Panc1 (cell line): ENCODE results near the gene MAPK8IP3. TPM values are rescaled to one million over a fixed set of nuclear protein-coding genes. Genes with fewer than 3 reads are reported as not detected.

Experiments used
- ATAC-seq: fragments of 200-7000 bp; cut with Tn5 transposase; 2 replicates; pipeline ENCODE4 v1.9.1; 2020; ENCODE audit warnings: mild to moderate bottlenecking, moderate library complexity
- BruUV-seq: library from RNA; stranded (reverse); fragments of 400-500 nt; replicated peaks from 2 replicates; lab custom pipeline; 2021; lab: Mats Ljungman, UMichigan
- CTCF ChIA-PET: fragments of 300-600 bp; sonication (Branson Sonifier 250); formaldehyde crosslinking; loops from one replicate; lab custom pipeline; 2022; ENCODE audit warnings: antibody characterized with exemption; lab: Charles Lee
- POLR2A ChIA-PET: fragments of 300-600 bp; sonication (Branson Sonifier 250); formaldehyde crosslinking; loops from one replicate; lab custom pipeline; 2022; ENCODE audit warnings: antibody characterized with exemption; lab: Charles Lee
- DNase-seq: peaks from one replicate; pipeline ENCODE4 v3.0.0-alpha.2; 2010; ENCODE audit warnings: low read depth, low spot score
- H3K27ac ChIP-seq: 2 replicates; pipeline ENCODE4 v1.5.1; 2011; ENCODE audit warnings: mild to moderate bottlenecking, low read length, inconsistent platforms
- H3K27me3 ChIP-seq: fragments of 200-500 bp; sonication (Bioruptor generic); 2 replicates; pipeline ENCODE4 v1.6.0; 2014; ENCODE audit warnings: low read length, inconsistent platforms; ENCODE audit not compliant: control insufficient read depth, insufficient read depth
- H3K36me3 ChIP-seq: fragments of 200-500 bp; sonication (Bioruptor generic); 2 replicates; pipeline ENCODE4 v1.5.1; 2014; ENCODE audit warnings: inconsistent platforms, mild to moderate bottlenecking, low read length, moderate library complexity; ENCODE audit not compliant: control insufficient read depth, insufficient read depth
- H3K4me1 ChIP-seq: 2 replicates; pipeline ENCODE4 v1.5.1; 2011; ENCODE audit warnings: inconsistent platforms, mild to moderate bottlenecking, low read length, moderate library complexity; ENCODE audit not compliant: control insufficient read depth, insufficient read depth
- H3K4me3 ChIP-seq, 2 experiments: 2 replicates each; pipeline ENCODE4 v1.5.1; 2011 to 2012; ENCODE audit warnings: low read depth in 2 of 2, low read length in 2 of 2, mild to moderate bottlenecking in 2 of 2, inconsistent platforms in 1 of 2, moderate library complexity in 1 of 2
- H3K9me3 ChIP-seq: fragments of 200-500 bp; sonication (Bioruptor generic); 2 replicates; pipeline ENCODE4 v1.5.1; 2014; ENCODE audit warnings: low read depth, mild to moderate bottlenecking, inconsistent platforms, low read length, moderate library complexity; ENCODE audit not compliant: control insufficient read depth, insufficient read depth
- POLR2AphosphoS5 ChIP-seq: IDR thresholded peaks from 2 replicates; pipeline ENCODE4 v1.6.1; 2012; ENCODE audit warnings: mild to moderate bottlenecking, low read depth, low read length, moderate library complexity
- SIN3A ChIP-seq: IDR thresholded peaks from 2 replicates; pipeline ENCODE4 v1.6.1; 2012; ENCODE audit warnings: low read depth, mild to moderate bottlenecking, low read length, moderate library complexity, borderline replicate concordance; ENCODE audit not compliant: insufficient read depth
- TCF7L2 ChIP-seq: IDR thresholded peaks from 2 replicates; pipeline ENCODE4 v1.6.1; 2011; ENCODE audit warnings: mild to moderate bottlenecking, low read depth, low read length, inconsistent platforms
- in situ Hi-C: cut with HindIII; loops from 2 replicates; pipeline ENCODE4 v1.10.0; 2016; ENCODE audit warnings: low sequenced_read_pairs, low pct_unique_long_range_greater_than_20kb
- intact Hi-C: fragments of 100-400 bp; cut with micrococcal nuclease; formaldehyde crosslinking; loops from one replicate; pipeline ENCODE4 v1.10.0; 2022; ENCODE audit not compliant: unreplicated experiment
- total RNA-seq: library from RNA; stranded (reverse); gene quantifications from one replicate; pipeline ENCODE4 v1.2.1, GENCODE V29; 2021; ENCODE audit not compliant: unreplicated experiment
- TF ChIP-seq, protein P1 (sequence below): fragments of 450-650 bp; IDR thresholded peaks from 2 replicates; pipeline ENCODE4 v1.5.1; 2017; ENCODE audit warnings: mild to moderate bottlenecking
- TF ChIP-seq, protein P2 (sequence below), 2 experiments: IDR thresholded peaks; 2 replicates each; pipeline ENCODE4 v1.6.1; 2011 to 2012; ENCODE audit warnings: low read depth in 2 of 2, control low read depth in 1 of 2, low read length in 1 of 2, mild to moderate bottlenecking in 1 of 2, moderate library complexity in 1 of 2; ENCODE audit not compliant: insufficient read depth in 1 of 2

Gene MAPK8IP3
- total RNA-seq, 1 experiment from 2014 or later = 108 TPM

DNA sequence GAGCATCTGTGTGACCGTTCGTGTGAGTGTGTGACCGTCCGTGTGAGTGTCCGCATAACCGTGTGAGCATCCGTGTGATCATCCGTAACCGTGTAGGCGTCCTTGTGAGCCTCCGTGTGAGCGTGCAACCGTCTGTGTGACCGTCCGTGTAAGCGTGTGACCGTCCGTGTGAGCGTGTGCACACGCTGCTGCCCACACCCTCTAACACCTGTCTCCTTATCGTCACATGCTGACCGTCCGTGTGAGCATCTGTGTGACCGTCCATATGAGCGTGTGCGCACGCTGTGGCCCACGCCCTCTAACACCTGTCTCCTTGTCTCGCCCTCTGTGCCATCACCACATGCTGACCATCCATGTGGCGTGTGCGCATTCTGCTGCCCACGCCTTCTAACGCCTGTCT is 34.2 kb downstream of the MAPK8IP3 start:
- Histone ChIP-seq H3K4me3 (no peak overlapping the region), H3K27me3 (no peaks in the 10 kb centered on the region), H3K9me3 (no peaks in the 10 kb centered on the region), H3K27ac (no peak overlapping the region), H3K4me1 (no peaks in the 10 kb centered on the region), H3K36me3 (no peaks in the 10 kb centered on the region; the same call in 1 of the 2 replicates)
- in situ Hi-C loops (no loop called here), intact Hi-C loops (no loop called here)
- ChIA-PET POLR2A (no interaction called here), CTCF (no interaction called here)
- BruUV-seq = no TSS peak
- DNase-seq (no peak), ATAC-seq (no peak)
- TF ChIP-seq, protein P1, sequence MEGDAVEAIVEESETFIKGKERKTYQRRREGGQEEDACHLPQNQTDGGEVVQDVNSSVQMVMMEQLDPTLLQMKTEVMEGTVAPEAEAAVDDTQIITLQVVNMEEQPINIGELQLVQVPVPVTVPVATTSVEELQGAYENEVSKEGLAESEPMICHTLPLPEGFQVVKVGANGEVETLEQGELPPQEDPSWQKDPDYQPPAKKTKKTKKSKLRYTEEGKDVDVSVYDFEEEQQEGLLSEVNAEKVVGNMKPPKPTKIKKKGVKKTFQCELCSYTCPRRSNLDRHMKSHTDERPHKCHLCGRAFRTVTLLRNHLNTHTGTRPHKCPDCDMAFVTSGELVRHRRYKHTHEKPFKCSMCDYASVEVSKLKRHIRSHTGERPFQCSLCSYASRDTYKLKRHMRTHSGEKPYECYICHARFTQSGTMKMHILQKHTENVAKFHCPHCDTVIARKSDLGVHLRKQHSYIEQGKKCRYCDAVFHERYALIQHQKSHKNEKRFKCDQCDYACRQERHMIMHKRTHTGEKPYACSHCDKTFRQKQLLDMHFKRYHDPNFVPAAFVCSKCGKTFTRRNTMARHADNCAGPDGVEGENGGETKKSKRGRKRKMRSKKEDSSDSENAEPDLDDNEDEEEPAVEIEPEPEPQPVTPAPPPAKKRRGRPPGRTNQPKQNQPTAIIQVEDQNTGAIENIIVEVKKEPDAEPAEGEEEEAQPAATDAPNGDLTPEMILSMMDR = no peak
- no peak for TF ChIP-seq POLR2AphosphoS5
- TF ChIP-seq TCF7L2 = no peak
- TF ChIP-seq SIN3A = no peak
- TF ChIP-seq, protein P2, sequence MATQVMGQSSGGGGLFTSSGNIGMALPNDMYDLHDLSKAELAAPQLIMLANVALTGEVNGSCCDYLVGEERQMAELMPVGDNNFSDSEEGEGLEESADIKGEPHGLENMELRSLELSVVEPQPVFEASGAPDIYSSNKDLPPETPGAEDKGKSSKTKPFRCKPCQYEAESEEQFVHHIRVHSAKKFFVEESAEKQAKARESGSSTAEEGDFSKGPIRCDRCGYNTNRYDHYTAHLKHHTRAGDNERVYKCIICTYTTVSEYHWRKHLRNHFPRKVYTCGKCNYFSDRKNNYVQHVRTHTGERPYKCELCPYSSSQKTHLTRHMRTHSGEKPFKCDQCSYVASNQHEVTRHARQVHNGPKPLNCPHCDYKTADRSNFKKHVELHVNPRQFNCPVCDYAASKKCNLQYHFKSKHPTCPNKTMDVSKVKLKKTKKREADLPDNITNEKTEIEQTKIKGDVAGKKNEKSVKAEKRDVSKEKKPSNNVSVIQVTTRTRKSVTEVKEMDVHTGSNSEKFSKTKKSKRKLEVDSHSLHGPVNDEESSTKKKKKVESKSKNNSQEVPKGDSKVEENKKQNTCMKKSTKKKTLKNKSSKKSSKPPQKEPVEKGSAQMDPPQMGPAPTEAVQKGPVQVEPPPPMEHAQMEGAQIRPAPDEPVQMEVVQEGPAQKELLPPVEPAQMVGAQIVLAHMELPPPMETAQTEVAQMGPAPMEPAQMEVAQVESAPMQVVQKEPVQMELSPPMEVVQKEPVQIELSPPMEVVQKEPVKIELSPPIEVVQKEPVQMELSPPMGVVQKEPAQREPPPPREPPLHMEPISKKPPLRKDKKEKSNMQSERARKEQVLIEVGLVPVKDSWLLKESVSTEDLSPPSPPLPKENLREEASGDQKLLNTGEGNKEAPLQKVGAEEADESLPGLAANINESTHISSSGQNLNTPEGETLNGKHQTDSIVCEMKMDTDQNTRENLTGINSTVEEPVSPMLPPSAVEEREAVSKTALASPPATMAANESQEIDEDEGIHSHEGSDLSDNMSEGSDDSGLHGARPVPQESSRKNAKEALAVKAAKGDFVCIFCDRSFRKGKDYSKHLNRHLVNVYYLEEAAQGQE (IDR thresholded peaks at IDR 0.05; ENCODE audit: insufficient read depth in 1 of 2, low read depth in 2 of 2, low read length in 1 of 2) = no peak

DNA sequence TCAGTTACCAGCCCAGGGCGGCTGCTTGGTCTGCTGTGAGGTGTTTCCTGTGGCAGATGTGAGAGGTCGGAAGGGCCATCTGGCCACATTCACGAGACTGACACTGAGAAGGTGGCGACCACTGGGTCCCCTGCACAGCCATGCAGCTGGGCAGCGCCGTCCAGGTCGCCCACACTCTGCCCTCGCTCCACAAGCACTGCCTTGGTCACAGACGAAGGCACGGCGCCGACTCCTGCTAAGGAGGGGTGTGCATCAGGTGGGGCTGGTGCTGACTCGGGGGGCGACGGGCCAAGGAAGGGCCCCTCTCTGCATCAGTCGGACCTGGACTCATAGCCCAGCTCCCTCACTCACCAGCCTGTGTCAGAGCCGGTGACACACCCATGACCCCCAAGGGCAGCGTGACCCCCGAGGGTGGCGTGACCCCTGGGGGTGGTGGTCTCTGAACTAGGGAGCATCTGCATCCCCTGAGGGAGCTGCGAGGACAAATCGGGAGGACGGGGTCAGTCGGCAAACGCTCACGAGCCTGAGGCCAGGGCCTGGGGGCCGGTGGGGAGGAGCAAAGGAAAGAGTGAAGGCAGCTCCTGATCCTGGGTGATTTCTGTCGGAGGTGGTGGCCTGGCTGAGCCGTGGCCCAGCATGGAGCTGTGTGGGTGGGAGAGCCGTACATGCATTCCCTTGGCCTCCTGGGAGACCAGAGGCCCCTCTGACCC is 34.9 kb downstream of the MAPK8IP3 start:
- CTCF ChIA-PET = no interaction called here
- no peak for DNase-seq
- intact Hi-C loops = no loop called here
- Histone ChIP-seq H3K4me1 (no peaks in the 10 kb centered on the region), H3K36me3 (no peaks in the 10 kb centered on the region; the same call in 1 of the 2 replicates), H3K4me3 (no peak overlapping the region), H3K27ac (no peak overlapping the region), H3K27me3 (no peaks in the 10 kb centered on the region), H3K9me3 (no peaks in the 10 kb centered on the region)
- BruUV-seq = no TSS peak
- ATAC-seq = no peak
- in situ Hi-C loops = no loop called here
- POLR2A ChIA-PET = no interaction called here
- no peak for TF ChIP-seq TCF7L2
- TF ChIP-seq SIN3A = no peak
- TF ChIP-seq, protein P1 = no peak
- no peak for TF ChIP-seq POLR2AphosphoS5
- TF ChIP-seq, protein P2 (IDR thresholded peaks at IDR 0.05; ENCODE audit: insufficient read depth in 1 of 2, low read depth in 2 of 2, low read length in 1 of 2) = no peak
